BJ (cell line): Measurements from ENCODE around the gene EYA2. TPM values are rescaled to one million over a fixed set of nuclear protein-coding genes. Genes with fewer than 3 reads are reported as not detected.

ENCODE experiments used
- CTCF ChIA-PET: fragments of 350-600 bp; formaldehyde crosslinking; extraction: SDS; loops from one replicate; lab custom pipeline; 2021; ENCODE audit warnings: antibody characterized with exemption, inconsistent platforms; lab: Yijun Ruan, JAX
- POLR2A ChIA-PET: fragments of 300-600 bp; sonication (Branson Sonifier 250); formaldehyde crosslinking; extraction: SDS; loops from one replicate; lab custom pipeline; 2021; ENCODE audit warnings: antibody characterized with exemption; lab: Charles Lee
- DNase-seq: peaks from one replicate; pipeline ENCODE4 v3.0.0-alpha.2; 2011; ENCODE audit warnings: low read depth
- H3K27me3 ChIP-seq: 2 replicates; pipeline ENCODE4 v1.6.0; 2011; ENCODE audit warnings: low read length; ENCODE audit not compliant: control insufficient read depth, insufficient read depth
- H3K36me3 ChIP-seq: 2 replicates; pipeline ENCODE4 v1.5.1; 2011; ENCODE audit warnings: low read length; ENCODE audit not compliant: control insufficient read depth, insufficient read depth
- H3K4me3 ChIP-seq: 2 replicates; pipeline ENCODE4 v1.5.1; 2011; ENCODE audit warnings: low read depth, mild to moderate bottlenecking, control low read depth, low read length
- polyA plus RNA-seq: library from polyadenylated mRNA; depleted of rRNA; stranded (reverse); fragments of >200 nt; gene quantifications from 2 replicates; pipeline ENCODE4 v1.2.3, GENCODE V29; 2011
- TF ChIP-seq, protein P1 (sequence below): IDR thresholded peaks from 2 replicates; pipeline ENCODE4 v1.5.1; 2011; ENCODE audit warnings: low read depth, mild to moderate bottlenecking, control low read depth, inconsistent platforms, low read length, moderate library complexity; ENCODE audit not compliant: insufficient read depth

EYA2 gene
- polyA plus RNA-seq, 1 experiment = 1.5 TPM

GRCh38 chr20:46979603-46980241 lies 85.1 kb downstream of the EYA2 start:
- Histone ChIP-seq H3K4me3 (no peak overlapping the region), H3K27me3 (no peaks in the 10 kb centered on the region; the same call in 1 of the 2 replicates), H3K36me3 (no peaks in the 10 kb centered on the region)
- ChIA-PET CTCF (interaction anchor here (0.7 kb wide), 1 partner anchor 45 kb away, joined by 3 read pairs; no protein-coding TSS in a partner anchor), POLR2A (no interaction called here)
- TF ChIP-seq, protein P1, sequence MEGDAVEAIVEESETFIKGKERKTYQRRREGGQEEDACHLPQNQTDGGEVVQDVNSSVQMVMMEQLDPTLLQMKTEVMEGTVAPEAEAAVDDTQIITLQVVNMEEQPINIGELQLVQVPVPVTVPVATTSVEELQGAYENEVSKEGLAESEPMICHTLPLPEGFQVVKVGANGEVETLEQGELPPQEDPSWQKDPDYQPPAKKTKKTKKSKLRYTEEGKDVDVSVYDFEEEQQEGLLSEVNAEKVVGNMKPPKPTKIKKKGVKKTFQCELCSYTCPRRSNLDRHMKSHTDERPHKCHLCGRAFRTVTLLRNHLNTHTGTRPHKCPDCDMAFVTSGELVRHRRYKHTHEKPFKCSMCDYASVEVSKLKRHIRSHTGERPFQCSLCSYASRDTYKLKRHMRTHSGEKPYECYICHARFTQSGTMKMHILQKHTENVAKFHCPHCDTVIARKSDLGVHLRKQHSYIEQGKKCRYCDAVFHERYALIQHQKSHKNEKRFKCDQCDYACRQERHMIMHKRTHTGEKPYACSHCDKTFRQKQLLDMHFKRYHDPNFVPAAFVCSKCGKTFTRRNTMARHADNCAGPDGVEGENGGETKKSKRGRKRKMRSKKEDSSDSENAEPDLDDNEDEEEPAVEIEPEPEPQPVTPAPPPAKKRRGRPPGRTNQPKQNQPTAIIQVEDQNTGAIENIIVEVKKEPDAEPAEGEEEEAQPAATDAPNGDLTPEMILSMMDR = no peak
- no peak for DNase-seq

- ChIA-PET CTCF (no interaction called here), POLR2A (no interaction called here)
- H3K4me3 ChIP-seq = no peak overlapping the region
- H3K36me3 ChIP-seq = no peaks in the 10 kb centered on the region
- DNase-seq = no peak
- TF ChIP-seq, protein P1 = no peak
- no peaks in the 10 kb centered on the region; the same call in 1 of the 2 replicates for H3K27me3 ChIP-seq
Observed at GRCh38 chr20:46981184-46981583, 86.5 kb downstream of the EYA2 start.

DNA sequence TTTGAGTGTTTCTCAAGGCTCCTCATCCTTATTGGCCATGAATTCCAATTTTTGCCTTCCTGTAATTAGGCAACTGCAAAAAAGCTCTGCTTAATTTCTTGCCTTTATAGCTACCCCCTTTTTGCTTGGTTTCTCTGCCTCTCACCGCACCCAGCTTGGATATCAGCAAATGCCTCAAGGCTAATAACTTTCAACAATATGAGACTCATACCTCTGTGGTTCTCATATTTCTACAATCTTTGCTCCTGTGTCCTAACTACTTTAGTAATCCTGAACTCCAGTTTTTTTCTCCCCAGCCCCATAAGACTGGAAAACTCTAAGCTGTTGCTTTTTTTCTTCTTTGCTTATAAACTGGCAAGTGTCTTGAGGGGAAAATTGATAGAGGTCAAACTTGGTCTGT lies 88.8 kb downstream of the EYA2 start:
- ChIA-PET CTCF (interaction anchor here (1.1 kb wide), 1 partner anchor 20 kb away, joined by 4 read pairs; no protein-coding TSS in a partner anchor), POLR2A (no interaction called here)
- Histone ChIP-seq H3K27me3 (no peaks in the 10 kb centered on the region; the same call in 1 of the 2 replicates), H3K36me3 (no peaks in the 10 kb centered on the region), H3K4me3 (no peak overlapping the region)
- DNase-seq = no peak
- TF ChIP-seq, protein P1 = no peak

- H3K4me3 ChIP-seq = no peak overlapping the region
- no peaks in the 10 kb centered on the region; the same call in 1 of the 2 replicates for H3K27me3 ChIP-seq
- ChIA-PET POLR2A (no interaction called here), CTCF (no interaction called here)
- TF ChIP-seq, protein P1 = no peak
- no peak for DNase-seq
- H3K36me3 ChIP-seq = no peaks in the 10 kb centered on the region
Observed at GRCh38 chr20:46984405-46984804, 89.8 kb downstream of the EYA2 start.

DNA sequence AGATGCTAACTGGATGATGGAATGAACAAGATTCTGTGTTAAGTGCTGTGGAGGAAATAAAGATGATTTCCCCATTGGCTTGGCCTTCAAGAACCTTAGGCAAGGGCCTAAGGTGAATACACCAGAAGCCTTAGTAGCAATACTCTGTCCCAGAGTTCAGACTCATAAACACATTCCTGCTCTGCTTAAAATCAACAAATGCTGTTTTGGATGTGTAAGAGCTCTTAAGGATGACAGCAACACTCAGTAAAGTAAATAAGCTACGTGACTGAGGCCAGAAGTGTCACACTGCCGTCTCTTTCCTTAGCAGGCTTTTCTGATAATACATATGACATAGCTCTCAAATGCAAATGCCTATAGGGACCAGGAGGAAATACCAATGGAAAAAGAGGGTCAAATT lies 90.6 kb downstream of the EYA2 start:
- TF ChIP-seq, protein P1 = no peak
- Histone ChIP-seq H3K4me3 (no peak overlapping the region), H3K27me3 (no peaks in the 10 kb centered on the region), H3K36me3 (no peaks in the 10 kb centered on the region)
- DNase-seq = no peak
- ChIA-PET CTCF (no interaction called here), POLR2A (no interaction called here)
